ENCODE data around the gene DPP7.

GRCh38 chr9:137129456-137130175 is 15.1 kb upstream of the DPP7 start:
- no peak for TF ChIP-seq CTCF (tag by site-specific recombination; IDR thresholded peaks at IDR 0.05)
- TF ChIP-seq ZBTB49 (tag by site-specific recombination; IDR thresholded peaks at IDR 0.05; ENCODE audit: low read depth), result no peak
- no peak for TF ChIP-seq TSHZ1 (tag by site-specific recombination; IDR thresholded peaks at IDR 0.05; ENCODE audit: borderline replicate concordance)
- no peak for TF ChIP-seq ZNF560 (tag by site-specific recombination; IDR thresholded peaks at IDR 0.05; ENCODE audit: borderline replicate concordance)
- no peak for TF ChIP-seq ZNF747 (tag by site-specific recombination; IDR thresholded peaks at IDR 0.05)
